GM12864 (cell line): ENCODE results near the gene ALPK3.

Experiments
- DNase-seq: peaks from one replicate; pipeline ENCODE4 v3.0.0-alpha.2; 2011; ENCODE audit warnings: low read depth
- H3K4me3 ChIP-seq: 2 replicates; pipeline ENCODE4 v1.5.1; 2011; ENCODE audit warnings: mild to moderate bottlenecking, low read depth, low read length, control low read depth
- TF ChIP-seq, protein P1 (sequence below): IDR thresholded peaks from 2 replicates; pipeline ENCODE4 v1.5.1; 2011; ENCODE audit warnings: low read depth, mild to moderate bottlenecking, moderate library complexity, low read length, control low read depth, inconsistent platforms; ENCODE audit errors: missing control alignments

Gene ALPK3

GRCh38 chr15:84789762-84790161, 27.4 kb upstream of the ALPK3 start:
- TF ChIP-seq, protein P1, sequence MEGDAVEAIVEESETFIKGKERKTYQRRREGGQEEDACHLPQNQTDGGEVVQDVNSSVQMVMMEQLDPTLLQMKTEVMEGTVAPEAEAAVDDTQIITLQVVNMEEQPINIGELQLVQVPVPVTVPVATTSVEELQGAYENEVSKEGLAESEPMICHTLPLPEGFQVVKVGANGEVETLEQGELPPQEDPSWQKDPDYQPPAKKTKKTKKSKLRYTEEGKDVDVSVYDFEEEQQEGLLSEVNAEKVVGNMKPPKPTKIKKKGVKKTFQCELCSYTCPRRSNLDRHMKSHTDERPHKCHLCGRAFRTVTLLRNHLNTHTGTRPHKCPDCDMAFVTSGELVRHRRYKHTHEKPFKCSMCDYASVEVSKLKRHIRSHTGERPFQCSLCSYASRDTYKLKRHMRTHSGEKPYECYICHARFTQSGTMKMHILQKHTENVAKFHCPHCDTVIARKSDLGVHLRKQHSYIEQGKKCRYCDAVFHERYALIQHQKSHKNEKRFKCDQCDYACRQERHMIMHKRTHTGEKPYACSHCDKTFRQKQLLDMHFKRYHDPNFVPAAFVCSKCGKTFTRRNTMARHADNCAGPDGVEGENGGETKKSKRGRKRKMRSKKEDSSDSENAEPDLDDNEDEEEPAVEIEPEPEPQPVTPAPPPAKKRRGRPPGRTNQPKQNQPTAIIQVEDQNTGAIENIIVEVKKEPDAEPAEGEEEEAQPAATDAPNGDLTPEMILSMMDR: no peak
- DNase-seq: no peak

DNA sequence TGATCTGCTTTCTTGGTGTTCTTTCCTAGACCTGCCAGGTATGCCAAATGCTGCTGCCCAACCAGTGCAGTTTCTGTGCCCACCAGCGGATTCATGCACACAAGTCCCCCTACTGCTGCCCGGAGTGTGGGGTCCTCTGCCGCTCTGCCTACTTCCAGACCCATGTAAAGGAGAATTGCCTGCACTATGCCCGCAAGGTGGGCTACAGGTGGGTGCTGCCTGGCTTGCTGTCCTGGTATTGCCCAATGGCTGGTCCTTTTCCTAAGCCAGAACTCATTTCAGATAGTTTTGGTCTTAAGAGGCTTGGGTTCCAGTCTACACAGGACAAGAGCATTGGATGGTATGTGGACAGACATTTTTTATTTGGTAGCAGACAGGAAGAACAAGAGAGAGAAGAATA, 26.5 kb upstream of the ALPK3 start:
- TF ChIP-seq, protein P1: no peak
- no peak for DNase-seq
- H3K4me3 ChIP-seq: no peak overlapping the region

More at GRCh38 chr15:84789762-84790161, 27.4 kb upstream of the ALPK3 start:
- H3K4me3 ChIP-seq: no peak overlapping the region

DNA sequence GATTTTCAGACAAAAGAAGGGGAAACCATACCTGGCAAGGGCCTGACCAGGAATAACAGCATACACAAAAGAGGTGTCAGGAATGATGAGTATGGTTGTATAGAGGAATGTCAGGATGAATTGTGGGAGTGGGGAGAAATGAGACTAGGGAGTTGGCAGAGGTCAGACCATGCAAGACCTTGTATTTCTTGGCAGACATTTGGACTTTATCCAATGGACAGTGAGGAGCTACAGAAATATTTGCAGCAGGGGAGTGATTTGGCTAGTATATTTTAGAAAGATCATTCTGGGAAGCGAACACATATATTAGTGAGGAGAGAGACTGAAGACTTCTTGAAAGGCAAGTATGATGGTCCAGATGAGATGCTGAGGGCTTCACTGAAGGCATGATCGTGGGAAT, 25.4 kb upstream of the ALPK3 start:
- H3K4me3 ChIP-seq: no peak overlapping the region
- TF ChIP-seq, protein P1: no peak
- DNase-seq: no peak

GRCh38 chr15:84793431-84794161, 23.6 kb upstream of the ALPK3 start:
- DNase-seq: no peak
- no peak overlapping the region for H3K4me3 ChIP-seq
- TF ChIP-seq, protein P1: no peak

DNA sequence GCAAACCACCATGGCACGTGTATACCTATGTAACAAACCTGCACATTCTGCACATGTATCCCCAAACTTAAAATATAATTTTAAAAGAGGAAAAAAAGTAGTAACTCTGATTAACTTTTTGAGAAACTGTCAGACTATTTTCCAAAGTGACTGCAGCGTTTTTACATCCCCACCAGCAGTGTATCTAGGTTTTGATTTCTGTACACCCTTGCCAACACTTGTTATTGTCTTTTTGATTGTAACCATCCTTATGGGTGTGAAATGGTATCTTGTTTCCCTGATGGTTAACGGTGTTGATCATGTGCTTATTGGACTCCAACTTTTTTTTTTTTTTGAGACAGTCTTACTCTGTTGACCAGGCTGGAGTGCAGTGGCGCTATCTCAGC, 23.0 kb upstream of the ALPK3 start:
- DNase-seq: no peak
- TF ChIP-seq, protein P1: no peak

GRCh38 chr15:84795186-84795585, 22.0 kb upstream of the ALPK3 start:
- H3K4me3 ChIP-seq: no peak overlapping the region
- TF ChIP-seq, protein P1: no peak
- DNase-seq: no peak

More for the DNA sequence above, 23.0 kb upstream of the ALPK3 start:
- no peak overlapping the region for H3K4me3 ChIP-seq

DNA sequence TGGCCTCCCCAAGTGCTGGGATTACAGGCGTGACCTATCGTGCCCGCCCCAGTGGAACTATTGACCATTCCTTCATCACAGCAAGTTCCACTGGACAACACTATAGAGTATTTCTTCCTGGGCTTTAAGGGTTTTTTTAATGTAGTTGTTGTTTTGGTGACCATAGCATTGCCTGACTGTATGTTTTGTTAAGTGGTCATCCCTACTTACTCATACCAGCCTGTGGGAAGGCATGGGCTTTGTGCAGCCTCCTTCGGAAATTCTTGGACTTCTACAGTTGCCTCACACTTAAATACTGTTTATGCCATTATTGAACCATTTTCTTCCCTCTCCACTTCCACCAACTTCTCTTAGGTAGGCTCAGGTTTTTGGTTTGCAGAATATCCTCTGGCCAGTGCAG, 19.9 kb upstream of the ALPK3 start:
- no peak for DNase-seq
- TF ChIP-seq, protein P1: no peak
- no peak overlapping the region for H3K4me3 ChIP-seq
